AG10803 (cell line): Measurements from ENCODE around the gene SENP1.

Source experiments
- DNase-seq: peaks from one replicate; pipeline ENCODE4 v3.0.0; 2010; ENCODE audit warnings: low read depth
- H3K4me3 ChIP-seq: 2 replicates; pipeline ENCODE4 v1.5.1; 2011; ENCODE audit warnings: mild to moderate bottlenecking, low read length, control low read depth
- CTCF ChIP-seq: conservative IDR thresholded peaks from 2 replicates; pipeline ENCODE4 v1.5.1; 2011; ENCODE audit warnings: mild to moderate bottlenecking, low read length, control low read depth, inconsistent platforms

SENP1 gene

GRCh38 chr12:48012070-48012469 is 93.8 kb downstream of the SENP1 start:
- H3K4me3 ChIP-seq: no peak overlapping the region
- TF ChIP-seq CTCF: no peak
- no peak for DNase-seq

GRCh38 chr12:48010366-48010970 is 95.4 kb downstream of the SENP1 start:
- DNase-seq: no peak
- TF ChIP-seq CTCF: no peak

GRCh38 chr12:48009471-48009870 is 96.4 kb downstream of the SENP1 start:
- DNase-seq: no peak

More at GRCh38 chr12:48010366-48010970, 95.4 kb downstream of the SENP1 start:
- no peak overlapping the region for H3K4me3 ChIP-seq

GRCh38 chr12:48008950-48009349 is 96.9 kb downstream of the SENP1 start:
- TF ChIP-seq CTCF: no peak
- no peak overlapping the region for H3K4me3 ChIP-seq

More at GRCh38 chr12:48009471-48009870, 96.4 kb downstream of the SENP1 start:
- no peak for TF ChIP-seq CTCF
- H3K4me3 ChIP-seq: no peak overlapping the region

GRCh38 chr12:48008349-48008748 is 97.5 kb downstream of the SENP1 start:
- no peak overlapping the region for H3K4me3 ChIP-seq
- TF ChIP-seq CTCF: no peak
- no peak for DNase-seq

More at GRCh38 chr12:48008950-48009349, 96.9 kb downstream of the SENP1 start:
- DNase-seq: no peak

GRCh38 chr12:48007206-48007605 is 98.7 kb downstream of the SENP1 start:
- H3K4me3 ChIP-seq: no peak overlapping the region
- DNase-seq: no peak
- no peak for TF ChIP-seq CTCF

- TF ChIP-seq CTCF: no peak
These were observed 100.2 kb downstream of the SENP1 start for GRCh38 chr12:48005750-48006021.

More at GRCh38 chr12:48005750-48006021, 100.2 kb downstream of the SENP1 start:
- H3K4me3 ChIP-seq: no peak overlapping the region
- DNase-seq: no peak
